Retinal pigment epithelial cell (primary cell): ENCODE data around the gene SPINK8.

Experiments
- DNase-seq: peaks from one replicate; pipeline ENCODE4 v3.0.0-alpha.2; 2010; ENCODE audit warnings: low read depth
- H3K4me3 ChIP-seq: 2 replicates; pipeline ENCODE4 v1.5.1; 2011; ENCODE audit warnings: mild to moderate bottlenecking, low read length, control low read depth, moderate library complexity
- TF ChIP-seq, protein P1 (sequence below): conservative IDR thresholded peaks from 2 replicates; pipeline ENCODE4 v1.5.1; 2011; ENCODE audit warnings: low read depth, low read length, control low read depth, inconsistent platforms

Gene SPINK8

GRCh38 chr3:48364840-48365239, 31.4 kb upstream of the SPINK8 start:
- TF ChIP-seq, protein P1, sequence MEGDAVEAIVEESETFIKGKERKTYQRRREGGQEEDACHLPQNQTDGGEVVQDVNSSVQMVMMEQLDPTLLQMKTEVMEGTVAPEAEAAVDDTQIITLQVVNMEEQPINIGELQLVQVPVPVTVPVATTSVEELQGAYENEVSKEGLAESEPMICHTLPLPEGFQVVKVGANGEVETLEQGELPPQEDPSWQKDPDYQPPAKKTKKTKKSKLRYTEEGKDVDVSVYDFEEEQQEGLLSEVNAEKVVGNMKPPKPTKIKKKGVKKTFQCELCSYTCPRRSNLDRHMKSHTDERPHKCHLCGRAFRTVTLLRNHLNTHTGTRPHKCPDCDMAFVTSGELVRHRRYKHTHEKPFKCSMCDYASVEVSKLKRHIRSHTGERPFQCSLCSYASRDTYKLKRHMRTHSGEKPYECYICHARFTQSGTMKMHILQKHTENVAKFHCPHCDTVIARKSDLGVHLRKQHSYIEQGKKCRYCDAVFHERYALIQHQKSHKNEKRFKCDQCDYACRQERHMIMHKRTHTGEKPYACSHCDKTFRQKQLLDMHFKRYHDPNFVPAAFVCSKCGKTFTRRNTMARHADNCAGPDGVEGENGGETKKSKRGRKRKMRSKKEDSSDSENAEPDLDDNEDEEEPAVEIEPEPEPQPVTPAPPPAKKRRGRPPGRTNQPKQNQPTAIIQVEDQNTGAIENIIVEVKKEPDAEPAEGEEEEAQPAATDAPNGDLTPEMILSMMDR, result no peak
- no peak for DNase-seq
- no peak overlapping the region for H3K4me3 ChIP-seq

DNA sequence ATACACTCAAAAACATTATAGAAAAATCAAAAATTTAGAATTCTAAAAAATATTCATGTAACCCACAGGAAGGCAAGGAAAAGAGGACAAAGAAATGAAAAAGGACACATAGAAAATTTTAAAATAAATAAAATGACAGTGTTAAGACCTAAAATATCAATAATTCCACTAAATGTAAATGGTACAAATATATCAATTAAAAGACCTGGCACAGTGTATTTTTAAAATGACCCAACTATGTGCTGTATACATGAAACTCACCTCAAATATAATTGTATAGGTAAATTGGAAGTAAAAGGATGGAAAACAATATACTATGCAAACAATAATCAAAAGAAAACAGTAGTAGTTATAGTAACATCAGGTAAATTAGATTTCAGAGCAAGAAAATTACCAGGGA, 28.5 kb upstream of the SPINK8 start:
- TF ChIP-seq, protein P1, result no peak
- no peak overlapping the region for H3K4me3 ChIP-seq
- DNase-seq, result no peak

DNA sequence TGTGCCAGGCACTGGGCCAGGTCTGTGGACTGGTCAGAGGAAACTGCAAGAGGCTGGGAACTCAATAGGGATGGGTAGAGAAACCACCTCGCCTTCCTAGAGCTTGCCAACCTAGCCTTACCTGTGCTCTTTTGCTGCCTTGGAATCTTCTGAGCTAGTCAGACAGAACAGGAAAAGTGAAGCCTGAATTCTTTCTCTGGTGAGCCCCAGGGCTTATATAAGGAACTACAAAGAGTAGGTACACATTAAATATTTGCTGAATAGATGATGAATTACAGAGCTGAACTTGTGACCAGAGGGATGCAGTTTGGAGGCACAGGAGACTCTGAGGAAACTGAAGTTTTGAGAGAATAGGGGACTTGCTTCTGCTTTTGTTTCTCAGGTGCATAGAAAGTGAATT, 23.0 kb upstream of the SPINK8 start:
- H3K4me3 ChIP-seq, result no peak overlapping the region
- TF ChIP-seq, protein P1, result no peak

DNA sequence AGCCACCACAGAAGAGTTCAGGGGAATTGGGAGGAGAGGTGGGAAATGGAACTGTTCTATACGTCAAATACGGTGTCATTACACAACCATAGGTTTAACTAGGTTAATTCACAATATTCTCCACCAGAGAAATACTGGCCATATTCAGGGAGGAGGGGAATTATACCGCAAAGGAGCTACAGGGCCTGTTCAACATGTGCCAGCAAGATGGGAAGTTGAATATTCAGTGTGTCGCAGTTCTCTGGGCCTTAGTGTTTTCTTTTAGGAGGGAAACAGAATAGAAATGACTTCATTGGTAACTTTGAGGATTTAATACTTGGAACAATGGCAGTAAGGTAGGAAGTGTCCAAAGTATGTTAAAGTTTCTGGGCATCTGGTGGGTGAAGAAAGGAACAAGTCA, 20.5 kb upstream of the SPINK8 start:
- no peak for DNase-seq
- TF ChIP-seq, protein P1, result no peak
- H3K4me3 ChIP-seq, result no peak overlapping the region

More for the DNA sequence above, 23.0 kb upstream of the SPINK8 start:
- no peak for DNase-seq

DNA sequence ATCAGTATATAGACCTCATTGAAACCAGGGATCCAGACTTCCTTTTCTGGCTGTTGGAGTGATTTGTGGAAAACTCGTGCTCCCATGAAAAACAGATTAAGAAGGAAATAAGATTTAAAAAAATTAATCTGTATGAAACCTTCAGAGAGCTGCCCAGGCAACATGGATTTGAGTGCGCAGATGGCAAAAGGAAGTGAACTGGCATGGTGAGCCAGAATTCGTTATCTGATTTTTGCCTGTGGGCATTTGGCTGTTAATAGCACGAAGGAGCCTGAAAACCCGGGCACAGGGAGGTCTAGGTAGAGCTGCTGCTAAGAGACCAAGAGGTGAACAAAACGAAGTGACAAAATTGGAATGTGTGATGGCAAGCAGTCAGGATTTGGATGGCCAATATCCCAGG, 19.1 kb upstream of the SPINK8 start:
- no peak overlapping the region for H3K4me3 ChIP-seq
- TF ChIP-seq, protein P1, result no peak
- DNase-seq, result peak; percentile 14

- no peak overlapping the region for H3K4me3 ChIP-seq
- TF ChIP-seq, protein P1, result no peak
- DNase-seq, result no peak
Observed at GRCh38 chr3:48347500-48347899, 14.0 kb upstream of the SPINK8 start.

- no peak overlapping the region for H3K4me3 ChIP-seq
- no peak for DNase-seq
- TF ChIP-seq, protein P1, result no peak
Observed at GRCh38 chr3:48345946-48346572, 12.6 kb upstream of the SPINK8 start.
